Fibroblast of lung (primary cell): ENCODE measurements around the gene PGM3. TPM values are rescaled to one million over a fixed set of nuclear protein-coding genes. Genes with fewer than 3 reads are reported as not detected.

Experiments used
- DNase-seq, 2 donors: peaks; one replicate each; pipeline versions ENCODE4 v3.0.0 to v3.0.0-alpha.2; 2010; ENCODE audit warnings: low read depth in 2 of 2
- H2AFZ ChIP-seq: 2 replicates; pipeline ENCODE4 v1.5.1; 2012; ENCODE audit warnings: low read length, control low read depth, inconsistent platforms
- H3K27ac ChIP-seq: 2 replicates; pipeline ENCODE4 v1.5.1; 2011; ENCODE audit warnings: low read length, control low read depth; ENCODE audit not compliant: insufficient read depth
- H3K27me3 ChIP-seq: 2 replicates; pipeline ENCODE4 v1.5.1; 2011; ENCODE audit warnings: mild to moderate bottlenecking, low read length; ENCODE audit not compliant: control insufficient read depth, insufficient read depth
- H3K36me3 ChIP-seq: 2 replicates; pipeline ENCODE4 v1.5.1; 2011; ENCODE audit warnings: low read length; ENCODE audit not compliant: control insufficient read depth, insufficient read depth
- H3K4me1 ChIP-seq: 2 replicates; pipeline ENCODE4 v1.5.1; 2011; ENCODE audit warnings: low read length; ENCODE audit not compliant: control insufficient read depth, insufficient read depth; ENCODE audit errors: extremely low read depth
- H3K4me2 ChIP-seq: 2 replicates; pipeline ENCODE4 v1.5.1; 2011; ENCODE audit warnings: low read length, control low read depth; ENCODE audit not compliant: insufficient read depth; ENCODE audit errors: extremely low read depth
- H3K4me3 ChIP-seq, 4 experiments: fragments of 200-600 bp in 1 of 4; sonication (generic) in 1 of 4; replicated peaks in 1 of 4; 2 replicates each; pipeline ENCODE4 v1.5.1; 2011 to 2016; ENCODE audit warnings: low read length in 4 of 4, low read depth in 3 of 4, mild to moderate bottlenecking in 3 of 4, control low read depth in 2 of 4, inconsistent platforms in 1 of 4, mixed read lengths in 1 of 4; ENCODE audit not compliant: insufficient read depth in 1 of 4; ENCODE audit errors: control extremely low read depth in 1 of 4
- H3K79me2 ChIP-seq: 2 replicates; pipeline ENCODE4 v1.5.1; 2012; ENCODE audit warnings: mild to moderate bottlenecking, low read length, inconsistent platforms; ENCODE audit not compliant: control insufficient read depth, insufficient read depth
- H3K9ac ChIP-seq: 2 replicates; pipeline ENCODE4 v1.5.1; 2011; ENCODE audit warnings: mild to moderate bottlenecking, low read length, control low read depth; ENCODE audit not compliant: insufficient read depth
- H3K9me3 ChIP-seq: 2 replicates; pipeline ENCODE4 v1.5.1; 2012; ENCODE audit warnings: low read depth, low read length; ENCODE audit not compliant: control insufficient read depth, insufficient read depth
- H4K20me1 ChIP-seq: 2 replicates; pipeline ENCODE4 v1.5.1; 2011; ENCODE audit warnings: low read length; ENCODE audit not compliant: control insufficient read depth, insufficient read depth; ENCODE audit errors: extremely low read depth
- EZH2 ChIP-seq: IDR thresholded peaks from 2 replicates; pipeline ENCODE4 v1.5.1; 2012; ENCODE audit warnings: low read length, control low read depth, mild to moderate bottlenecking; ENCODE audit errors: missing control alignments
- polyA plus RNA-seq, 2 donors: library from polyadenylated mRNA; depleted of rRNA in 1 of 2; stranded (reverse) in 1 of 2; unstranded in 1 of 2; fragments of >200 nt; gene quantifications; 2 replicates each; pipeline ENCODE4 v1.2.1, GENCODE V29; 2011 to 2012; ENCODE audit warnings: missing spikeins in 1 of 2
- total RNA-seq: library from RNA; depleted of rRNA; stranded (reverse); fragments of >200 nt; gene quantifications from 2 replicates; pipeline ENCODE4 v1.2.1, GENCODE V29; 2014
- TF ChIP-seq, protein P1 (sequence below), 2 donors: IDR thresholded peaks in 1 of 2; conservative IDR thresholded peaks in 1 of 2; 1 replicate in 1 of 2; 2 replicates in 1 of 2; pipeline ENCODE4 v1.5.1; 2011 to 2012; ENCODE audit warnings: low read length in 2 of 2, control low read depth in 1 of 2, inconsistent platforms in 1 of 2, low read depth in 1 of 2, mild to moderate bottlenecking in 1 of 2

PGM3 gene
- total and polyA plus RNA-seq, 2 donors (not counting 1 experiment from before 2014, with no cell fraction given) = 69.2 to 107 TPM

DNA sequence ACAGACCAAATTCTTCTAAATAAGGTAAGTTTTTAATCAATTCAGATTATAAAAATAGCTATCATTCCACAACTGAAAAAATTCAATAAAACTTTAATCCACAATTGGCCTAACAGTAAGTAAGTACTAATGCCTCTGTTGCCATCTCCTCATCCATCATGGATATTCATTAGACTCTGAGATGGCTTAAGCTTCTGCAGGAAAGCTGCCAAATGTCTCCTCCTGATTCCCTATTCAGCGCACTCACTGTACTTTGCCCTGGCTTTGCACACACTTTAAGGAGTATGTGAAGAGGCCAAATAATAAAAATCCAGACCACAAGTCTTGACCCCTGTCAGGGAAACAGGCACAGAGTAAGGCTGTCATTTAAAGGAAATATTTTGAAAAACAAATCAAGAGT is 23.6 kb downstream of the PGM3 start:
- H3K4me2 ChIP-seq = no peak overlapping the region
- H3K9ac ChIP-seq = no peak overlapping the region
- TF ChIP-seq, protein P1, sequence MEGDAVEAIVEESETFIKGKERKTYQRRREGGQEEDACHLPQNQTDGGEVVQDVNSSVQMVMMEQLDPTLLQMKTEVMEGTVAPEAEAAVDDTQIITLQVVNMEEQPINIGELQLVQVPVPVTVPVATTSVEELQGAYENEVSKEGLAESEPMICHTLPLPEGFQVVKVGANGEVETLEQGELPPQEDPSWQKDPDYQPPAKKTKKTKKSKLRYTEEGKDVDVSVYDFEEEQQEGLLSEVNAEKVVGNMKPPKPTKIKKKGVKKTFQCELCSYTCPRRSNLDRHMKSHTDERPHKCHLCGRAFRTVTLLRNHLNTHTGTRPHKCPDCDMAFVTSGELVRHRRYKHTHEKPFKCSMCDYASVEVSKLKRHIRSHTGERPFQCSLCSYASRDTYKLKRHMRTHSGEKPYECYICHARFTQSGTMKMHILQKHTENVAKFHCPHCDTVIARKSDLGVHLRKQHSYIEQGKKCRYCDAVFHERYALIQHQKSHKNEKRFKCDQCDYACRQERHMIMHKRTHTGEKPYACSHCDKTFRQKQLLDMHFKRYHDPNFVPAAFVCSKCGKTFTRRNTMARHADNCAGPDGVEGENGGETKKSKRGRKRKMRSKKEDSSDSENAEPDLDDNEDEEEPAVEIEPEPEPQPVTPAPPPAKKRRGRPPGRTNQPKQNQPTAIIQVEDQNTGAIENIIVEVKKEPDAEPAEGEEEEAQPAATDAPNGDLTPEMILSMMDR (conservative IDR thresholded peaks at IDR 0.05 in 1 of 2, IDR thresholded peaks at IDR 0.05 in 1 of 2; ENCODE audit: low read depth in 1 of 2, low read length in 2 of 2) = no peak
- TF ChIP-seq EZH2 = no peak
- DNase-seq = peak in 1 of 2 donors; percentile 29
- H3K27me3 ChIP-seq = no peaks in the 10 kb centered on the region
- no peaks in the 10 kb centered on the region for H3K9me3 ChIP-seq
- H3K79me2 ChIP-seq = no peaks in the 10 kb centered on the region
- no peak overlapping the region for H3K27ac ChIP-seq
- peaks cover 24% of the 10 kb centered on the region for H3K36me3 ChIP-seq
- H2AFZ ChIP-seq = no peak overlapping the region
- H4K20me1 ChIP-seq = peaks cover 3% of the 10 kb centered on the region
- H3K4me1 ChIP-seq = no peaks in the 10 kb centered on the region
- H3K4me3 ChIP-seq = no peak overlapping the region

DNA sequence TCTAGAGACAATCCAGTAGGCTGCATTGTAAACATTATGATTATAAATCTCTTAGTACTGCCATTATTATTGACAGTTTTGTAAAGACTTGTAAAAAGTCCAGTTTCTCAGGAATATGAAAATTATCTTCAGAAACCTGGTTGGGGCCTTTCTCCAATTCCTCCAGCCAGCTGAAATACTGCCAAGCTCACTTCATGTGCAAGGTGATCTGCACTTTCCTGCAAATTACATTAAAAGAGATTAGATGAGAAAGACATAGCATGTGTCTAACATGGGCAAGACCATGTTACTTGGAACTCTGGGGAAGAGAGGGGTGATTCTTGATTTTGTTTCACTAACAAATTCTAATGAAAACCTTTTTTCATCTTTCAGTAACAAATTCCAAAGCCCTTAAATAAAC is 24.0 kb downstream of the PGM3 start:
- no peak for TF ChIP-seq EZH2
- TF ChIP-seq, protein P1 (conservative IDR thresholded peaks at IDR 0.05 in 1 of 2, IDR thresholded peaks at IDR 0.05 in 1 of 2; ENCODE audit: low read depth in 1 of 2, low read length in 2 of 2) = no peak
- H3K4me1 ChIP-seq = no peaks in the 10 kb centered on the region
- no peak overlapping the region for H3K4me2 ChIP-seq
- no peak overlapping the region for H2AFZ ChIP-seq
- no peak overlapping the region for H3K27ac ChIP-seq
- H3K9me3 ChIP-seq = no peaks in the 10 kb centered on the region
- no peaks in the 10 kb centered on the region for H3K79me2 ChIP-seq
- no peak overlapping the region for H3K9ac ChIP-seq
- no peaks in the 10 kb centered on the region for H3K27me3 ChIP-seq
- H3K4me3 ChIP-seq = no peak overlapping the region
- peaks cover 23% of the 10 kb centered on the region for H3K36me3 ChIP-seq
- no peak for DNase-seq
- H4K20me1 ChIP-seq = peaks cover 3% of the 10 kb centered on the region

DNA sequence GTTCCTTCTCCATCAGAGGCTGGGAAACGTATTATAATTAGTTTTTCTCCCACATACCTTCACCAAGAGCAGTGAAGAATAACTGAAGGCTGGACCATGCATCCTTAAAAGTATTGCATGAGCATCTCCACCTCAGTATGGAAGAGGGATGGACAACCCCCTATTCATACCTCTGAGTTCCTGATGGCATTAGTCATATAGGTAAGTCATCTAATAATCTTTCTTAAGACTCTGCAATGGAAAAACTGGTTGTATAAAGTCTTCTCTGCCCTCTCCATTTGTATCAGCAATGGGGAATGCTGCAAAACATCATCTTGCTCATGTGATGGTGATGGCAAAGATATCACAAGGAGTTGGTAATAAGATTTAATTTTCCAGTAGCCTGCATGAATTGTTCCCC is 24.5 kb downstream of the PGM3 start:
- Histone ChIP-seq H3K27ac (no peak overlapping the region), H4K20me1 (peaks cover 3% of the 10 kb centered on the region), H3K36me3 (peaks cover 21% of the 10 kb centered on the region), H3K79me2 (no peaks in the 10 kb centered on the region), H3K4me2 (no peak overlapping the region), H2AFZ (no peak overlapping the region), H3K4me3 (no peak overlapping the region), H3K9me3 (no peaks in the 10 kb centered on the region), H3K27me3 (no peaks in the 10 kb centered on the region), H3K4me1 (no peaks in the 10 kb centered on the region), H3K9ac (no peak overlapping the region)
- no peak for DNase-seq
- no peak for TF ChIP-seq EZH2
- TF ChIP-seq, protein P1 (conservative IDR thresholded peaks at IDR 0.05 in 1 of 2, IDR thresholded peaks at IDR 0.05 in 1 of 2; ENCODE audit: low read depth in 1 of 2, low read length in 2 of 2) = no peak
